HepG2 (cell line): ENCODE measurements around the gene JPT1. TPM values are rescaled to one million over a fixed set of nuclear protein-coding genes. Genes with fewer than 3 reads are reported as not detected.

Source experiments
- ATAC-seq: fragments of 200-7000 bp; cut with Tn5 transposase; 3 replicates; pipeline ENCODE4 v1.9.1; 2020; ENCODE audit warnings: mild to moderate bottlenecking, moderate library complexity
- BruUV-seq: library from RNA; stranded (reverse); fragments of 400-500 nt; replicated peaks from 2 replicates; lab custom pipeline; 2021; lab: Mats Ljungman, UMichigan
- CTCF ChIA-PET: fragments of 300-600 bp; formaldehyde crosslinking; extraction: SDS; loops from one replicate; lab custom pipeline; 2021; ENCODE audit warnings: low total read pairs, inconsistent platforms, low intra/inter-chr PET ratio; lab: Yijun Ruan, JAX
- POLR2A ChIA-PET: fragments of 350-600 bp; sonication (Branson Sonifier 250); formaldehyde crosslinking; loops from one replicate; lab custom pipeline; 2020; ENCODE audit warnings: antibody characterized with exemption, inconsistent platforms; lab: Yijun Ruan, JAX
- DNase-seq: peaks from one replicate; pipeline ENCODE4 v3.0.0-alpha.2; 2015; ENCODE audit warnings: low spot score
- FAIRE-seq: peaks from 3 replicates; lab custom pipeline; 2011; peaks lifted over from hg19 to GRCh38; lab: Jason Lieb, UNC
- H2AFZ ChIP-seq: one replicate; pipeline ENCODE4 v1.6.1; 2011; ENCODE audit warnings: low read length, inconsistent platforms
- H3K27ac ChIP-seq: fragments of 300-600 bp; 3 replicates; pipeline ENCODE4 v1.8.0; 2011; ENCODE audit warnings: mixed run types, mild to moderate bottlenecking, mixed read lengths, low read length, inconsistent platforms; ENCODE audit not compliant: insufficient read depth; ENCODE audit errors: extremely low read length
- H3K27me3 ChIP-seq, 2 experiments: fragments of 200-600 bp in 1 of 2; 2 replicates in 1 of 2; 3 replicates in 1 of 2; pipeline versions ENCODE4 v1.6.0 to v1.8.0; 2011; ENCODE audit warnings: low read length in 2 of 2, mild to moderate bottlenecking in 2 of 2, moderate library complexity in 2 of 2, inconsistent platforms in 1 of 2; ENCODE audit not compliant: insufficient read depth in 2 of 2, control insufficient read depth in 1 of 2
- H3K36me3 ChIP-seq, 2 experiments: fragments of 200-600 bp in 1 of 2; replicated peaks in 1 of 2; 2 replicates in 1 of 2; 3 replicates in 1 of 2; pipeline versions ENCODE4 v1.5.1 to v1.8.0; 2011; ENCODE audit warnings: low read length in 2 of 2, inconsistent platforms in 1 of 2; ENCODE audit not compliant: insufficient read depth in 2 of 2, control insufficient read depth in 1 of 2
- H3K4me1 ChIP-seq: 2 replicates; pipeline ENCODE4 v1.5.1; 2012; ENCODE audit warnings: low read length, inconsistent platforms; ENCODE audit not compliant: insufficient read depth
- H3K4me2 ChIP-seq: 2 replicates; pipeline ENCODE4 v1.6.0; 2011; ENCODE audit warnings: low read depth, low read length, inconsistent platforms
- H3K4me3 ChIP-seq, 3 experiments: fragments of 200-600 bp in 1 of 3; sonication (generic), shearing (Covaris generic) in 1 of 3; replicated peaks in 1 of 3; 2 replicates each; pipeline ENCODE4 v1.5.1; 2011 to 2016; ENCODE audit warnings: low read length in 3 of 3, inconsistent platforms in 2 of 3, low read depth in 2 of 3, mild to moderate bottlenecking in 2 of 3, control low read depth in 1 of 3, mixed read lengths in 1 of 3; ENCODE audit not compliant: insufficient read depth in 1 of 3
- H3K79me2 ChIP-seq: one replicate; pipeline ENCODE4 v1.6.1; 2011; ENCODE audit warnings: low read length, inconsistent platforms; ENCODE audit not compliant: insufficient read depth
- H3K9ac ChIP-seq: 2 replicates; pipeline ENCODE4 v1.6.0; 2011; ENCODE audit warnings: mild to moderate bottlenecking, low read depth, low read length, inconsistent platforms; ENCODE audit not compliant: insufficient read depth
- H3K9me3 ChIP-seq: 2 replicates; pipeline ENCODE4 v1.5.1; 2012; ENCODE audit warnings: mild to moderate bottlenecking, low read length
- H4K20me1 ChIP-seq: 2 replicates; pipeline ENCODE4 v1.6.0; 2011; ENCODE audit warnings: inconsistent platforms, mild to moderate bottlenecking, low read length, moderate library complexity; ENCODE audit not compliant: insufficient read depth
- KDM2A ChIP-seq: sonication (generic); formaldehyde crosslinking; IDR thresholded peaks from 2 replicates; pipeline ENCODE4 v1.4.0; 2020; ENCODE audit warnings: low read depth, missing genetic modification reagents, borderline replicate concordance
- ZNF24 ChIP-seq: fragments of 450-650 bp; IDR thresholded peaks from 2 replicates; pipeline ENCODE4 v1.6.1; 2017; ENCODE audit warnings: antibody characterized with exemption, mild to moderate bottlenecking
- ZNF660 ChIP-seq: sonication (generic); formaldehyde crosslinking; IDR thresholded peaks from 2 replicates; pipeline ENCODE4 v1.5.1; 2020; ENCODE audit warnings: mild to moderate bottlenecking, low read depth, missing genetic modification reagents, borderline replicate concordance
- ZNF724P ChIP-seq: sonication (generic); formaldehyde crosslinking; IDR thresholded peaks from 2 replicates; pipeline ENCODE4 v1.8.0; 2022; ENCODE audit warnings: missing genetic modification reagents, borderline replicate concordance
- WGBS: methylation state at CpG from one replicate; pipeline ENCODE4 v1.1.6; 2017; ENCODE audit warnings: low lambda C conversion rate; 5-methylcytosine and 5-hydroxymethylcytosine counted together
- in situ Hi-C: cut with HindIII; loops from 2 replicates; pipeline ENCODE4 v1.10.0; 2017; ENCODE audit warnings: low pct_unique_long_range_greater_than_20kb; ENCODE audit not compliant: extremely low pct_ligation_motif_present
- intact Hi-C: fragments of 100-400 bp; cut with micrococcal nuclease; formaldehyde crosslinking; loops from one replicate; pipeline ENCODE4 v1.10.0; 2022; ENCODE audit not compliant: unreplicated experiment
- polyA plus RNA-seq, 8 experiments: library from polyadenylated mRNA; depleted of rRNA in 3 of 8; stranded (reverse) in 7 of 8; unstranded in 1 of 8; fragments of >200 nt; fragmentation: Illumina TruSeq in 4 of 8; extraction: Trizol in 4 of 8; gene quantifications; 2 replicates each; pipeline versions ENCODE4 v1.2.1 to v1.2.3, GENCODE V29; 2011 to 2016; ENCODE audit warnings: low read depth in 4 of 8, missing spikeins in 1 of 8, mixed read lengths in 1 of 8; ENCODE audit not compliant: insufficient read depth in 1 of 8
- total RNA-seq, 5 experiments: library from RNA; depleted of rRNA; stranded (reverse); fragments of >200 nt; fragmentation: Illumina TruSeq; extraction: Trizol; gene quantifications; 2 replicates each; pipeline ENCODE4 v1.2.3, GENCODE V29; 2016; ENCODE audit warnings: low read depth in 1 of 5

JPT1 gene
- total and polyA plus RNA-seq, 2 of the 13 experiments (the other 11 are each of a cell fraction or from before 2014, with no cell fraction given): 43.3 to 256 TPM

GRCh38 chr17:75188614-75189013, 34.3 kb upstream of the JPT1 start:
- no TSS peak for BruUV-seq
- no peaks in the 10 kb centered on the region for H3K36me3 ChIP-seq
- no peak overlapping the region for H3K9ac ChIP-seq
- DNase-seq: no peak
- in situ Hi-C loops (no loop called here), intact Hi-C loops (no loop called here)
- FAIRE-seq: no peak
- H3K4me1 ChIP-seq: peaks cover 29% of the 10 kb centered on the region
- H3K79me2 ChIP-seq: no peaks in the 10 kb centered on the region
- H3K27me3 ChIP-seq: no peaks in the 10 kb centered on the region
- H3K27ac ChIP-seq: no peak overlapping the region
- TF ChIP-seq ZNF24: peak; percentile 87
- TF ChIP-seq ZNF724P (CRISPR knock-in tag): no peak
- TF ChIP-seq ZNF660 (CRISPR knock-in tag): no peak
- no peaks in the 10 kb centered on the region for H3K9me3 ChIP-seq
- no peak overlapping the region for H3K4me3 ChIP-seq
- CTCF ChIA-PET: no interaction called here
- no peaks in the 10 kb centered on the region for H4K20me1 ChIP-seq
- POLR2A ChIA-PET: interaction anchor here (1.7 kb wide), 1 partner anchor 11 kb away, joined by 4 read pairs; no protein-coding TSS in a partner anchor
- no peak overlapping the region for H3K4me2 ChIP-seq
- WGBS: 81% methylated on average over 6 of the region's 6 CpGs
- ATAC-seq: no peak
- no peak overlapping the region for H2AFZ ChIP-seq

- H3K27ac ChIP-seq: no peak overlapping the region
- in situ Hi-C loops (no loop called here), intact Hi-C loops (no loop called here)
- H2AFZ ChIP-seq: no peak overlapping the region
- ChIA-PET POLR2A (interaction anchor here (1.0 to 2.1 kb wide), 6 partner anchors 13 to 221 kb away, joined by 3 to 13 read pairs (median 8); partner anchors contain the start of genes GGA3, GRB2, JPT1 and MRPS7), CTCF (no interaction called here)
- no TSS peak for BruUV-seq
- no peak overlapping the region for H3K4me3 ChIP-seq
- ATAC-seq (no peak), FAIRE-seq (no peak), DNase-seq (no peak)
- no peak overlapping the region for H3K4me2 ChIP-seq
- no peaks in the 10 kb centered on the region for H3K9me3 ChIP-seq
- H3K36me3 ChIP-seq: peaks cover 5 to 7% of the 10 kb centered on the region in 2 experiments; a peak in 4 of 5 replicates
- 92% methylated on average over 9 of the region's 9 CpGs for WGBS
- H3K27me3 ChIP-seq: no peaks in the 10 kb centered on the region; a peak in 1 of 5 replicates
- no peak for TF ChIP-seq KDM2A (CRISPR knock-in tag)
- H3K79me2 ChIP-seq: peaks cover 33% of the 10 kb centered on the region
- H3K4me1 ChIP-seq: peaks cover 40% of the 10 kb centered on the region
- H3K9ac ChIP-seq: no peak overlapping the region
- peaks cover 15% of the 10 kb centered on the region for H4K20me1 ChIP-seq
These were observed 29.9 kb upstream of the JPT1 start for GRCh38 chr17:75183999-75184884.
